ENCODE data around the gene CAV1.
"Not testable (repeated sequence)": the region's sequence is repeated elsewhere in the genome, so short reads cannot be mapped to it uniquely, and the experiment has no call there.

CAV1 gene

GRCh38 chr7:116582164-116582732, 57.4 kb downstream of the CAV1 start:
- no peak for DNase-seq (ENCODE audit: low read depth in 2 of 2)

DNA sequence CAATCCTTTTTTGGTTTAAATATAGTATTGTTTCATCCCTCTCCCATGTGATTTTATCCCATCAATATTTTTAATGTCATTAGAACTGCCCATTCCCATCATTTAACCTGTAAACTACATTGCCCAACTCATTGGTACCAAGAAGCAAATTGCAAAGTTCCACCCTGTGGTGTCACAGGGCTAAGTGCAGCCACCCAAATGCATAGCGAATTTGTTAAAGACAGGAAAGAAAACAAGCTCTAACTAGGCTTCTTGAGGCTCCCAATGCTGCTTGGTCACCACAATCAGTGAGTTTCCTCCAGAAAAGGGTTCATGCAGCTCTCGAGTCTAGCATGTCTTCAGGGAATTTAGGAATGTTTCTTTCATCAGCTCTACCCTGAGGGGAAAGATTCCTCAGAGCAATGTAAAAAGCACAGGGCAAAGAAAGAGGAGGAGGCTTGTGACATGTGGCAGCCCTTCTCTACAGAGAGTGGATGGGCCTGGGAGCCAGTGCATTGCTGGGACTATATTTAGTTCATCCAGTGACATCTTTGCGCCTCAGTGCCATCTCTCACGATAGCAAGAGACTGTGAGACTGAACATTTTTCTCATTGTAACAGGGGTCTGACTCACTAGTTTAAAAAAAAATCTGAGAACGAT, 58.1 kb downstream of the CAV1 start:
- no peak for DNase-seq (ENCODE audit: low read depth in 2 of 2)

- DNase-seq (ENCODE audit: low read depth in 2 of 2), result no peak
These were observed 58.8 kb downstream of the CAV1 start for GRCh38 chr7:116583653-116584052.

- DNase-seq (ENCODE audit: low read depth in 2 of 2), result no peak
These were observed 59.9 kb downstream of the CAV1 start for GRCh38 chr7:116584721-116585120.

DNA sequence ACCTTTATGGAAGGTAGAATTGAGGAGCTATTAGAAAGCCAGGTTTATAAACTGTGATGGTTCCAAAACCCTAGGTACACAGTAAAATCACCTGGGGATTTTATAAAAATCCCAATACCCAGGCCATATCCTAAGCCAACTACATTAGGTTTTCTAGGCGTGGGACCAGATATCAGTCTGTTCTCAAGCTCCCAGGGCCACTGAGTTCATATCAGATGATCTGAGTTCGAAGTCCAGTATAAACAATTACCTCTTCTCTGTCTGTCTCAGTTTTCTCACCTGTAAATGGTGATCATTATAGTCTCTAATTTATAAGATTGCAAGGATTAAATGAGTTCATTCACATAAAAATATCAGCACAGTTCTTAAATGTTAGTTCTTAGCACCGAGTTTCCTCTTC, 60.6 kb downstream of the CAV1 start:
- no peak for DNase-seq (ENCODE audit: low read depth in 2 of 2)

GRCh38 chr7:116585967-116586366, 61.1 kb downstream of the CAV1 start:
- DNase-seq (ENCODE audit: low read depth in 2 of 2), result no peak

- DNase-seq (ENCODE audit: low read depth in 2 of 2), result not testable (repeated sequence)
These were observed 62.4 kb downstream of the CAV1 start for GRCh38 chr7:116587200-116587599.

- DNase-seq (ENCODE audit: low read depth in 2 of 2), result no peak
These were observed 63.4 kb downstream of the CAV1 start for GRCh38 chr7:116588225-116588624.

DNA sequence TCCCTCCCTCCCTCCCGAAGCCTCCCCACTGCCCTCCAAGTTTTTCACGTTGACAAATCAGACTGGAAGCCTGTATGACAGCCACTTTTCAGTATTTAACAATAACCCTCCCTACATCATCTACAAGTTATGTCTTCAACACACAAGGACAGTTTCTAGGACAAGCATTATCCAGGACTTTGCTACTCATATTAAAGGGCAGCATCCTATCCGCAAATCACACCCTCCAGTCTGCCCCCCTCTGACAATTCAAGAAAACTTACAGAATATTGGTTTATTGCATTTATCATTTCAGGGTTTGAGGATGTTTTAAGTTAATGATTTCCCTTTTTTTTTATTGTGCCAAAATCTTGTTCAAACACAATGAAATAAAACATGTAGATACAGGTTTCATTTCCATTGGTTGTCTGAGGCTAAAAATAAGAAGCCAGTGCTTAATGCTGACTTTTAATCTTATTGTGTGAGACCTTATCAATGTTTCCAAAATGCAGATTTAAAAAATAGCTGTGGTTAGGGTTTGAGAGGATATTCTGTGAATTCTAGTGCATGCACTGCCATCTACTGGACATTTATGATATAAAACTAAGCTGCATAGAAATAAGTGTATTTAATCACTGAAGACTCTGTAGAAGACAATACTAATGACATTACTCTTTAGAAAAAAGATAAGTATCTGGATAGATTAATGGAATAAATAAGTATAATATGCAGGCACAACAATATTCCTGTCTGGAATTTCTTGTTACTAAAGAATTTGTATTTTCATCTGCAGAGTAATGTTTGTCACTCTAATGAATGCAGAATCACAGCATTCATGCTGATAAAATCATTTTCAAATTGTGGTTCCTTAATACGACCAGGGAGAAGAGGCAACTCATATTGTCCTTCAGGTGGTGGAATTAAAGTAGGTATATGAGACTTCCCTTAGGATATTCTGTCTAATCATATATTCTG, 64.1 kb downstream of the CAV1 start:
- no peak for DNase-seq (ENCODE audit: low read depth in 2 of 2)

DNA sequence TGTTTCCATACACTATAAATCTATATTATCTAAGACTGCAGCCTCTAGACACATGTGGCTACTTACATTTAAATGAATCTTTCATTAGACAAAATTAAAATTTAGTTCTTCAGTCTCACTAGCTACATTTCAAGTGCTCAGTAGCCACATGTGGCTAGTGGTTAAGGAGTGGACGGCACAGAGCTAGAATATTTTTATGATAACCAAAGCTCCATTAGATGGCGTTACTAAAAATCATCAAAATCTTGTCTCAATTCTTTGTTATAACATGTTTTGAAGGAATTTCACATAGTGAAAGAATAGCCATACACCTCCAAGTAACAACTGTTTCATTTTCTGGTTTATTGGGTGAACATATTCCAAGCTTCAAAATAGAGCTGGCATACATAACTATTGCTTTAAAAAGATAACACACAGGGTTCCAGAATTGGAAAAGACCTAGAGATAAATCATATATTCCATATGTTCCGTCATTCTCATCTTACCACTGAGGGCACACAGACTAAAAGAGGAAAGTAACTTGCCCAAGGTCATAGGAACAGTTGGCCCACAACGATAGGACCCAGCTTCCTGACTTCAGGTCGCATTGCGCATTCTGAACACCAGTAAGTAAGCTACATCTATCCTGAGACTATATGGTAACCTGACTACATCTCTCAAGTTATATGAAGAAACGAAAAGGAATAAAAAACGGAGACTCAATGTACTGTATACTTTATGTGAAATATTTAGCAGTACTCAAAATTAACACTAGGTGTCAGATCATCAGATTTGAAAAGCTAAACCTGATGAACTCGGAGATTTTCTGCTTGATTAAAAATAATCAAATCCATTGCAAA, 66.6 kb downstream of the CAV1 start:
- DNase-seq (ENCODE audit: low read depth in 2 of 2), result no peak

GRCh38 chr7:116592041-116592355, 67.2 kb downstream of the CAV1 start:
- DNase-seq (ENCODE audit: low read depth in 2 of 2), result no peak

- DNase-seq (ENCODE audit: low read depth in 2 of 2), result no peak
These were observed 67.6 kb downstream of the CAV1 start for GRCh38 chr7:116592445-116592844.

DNA sequence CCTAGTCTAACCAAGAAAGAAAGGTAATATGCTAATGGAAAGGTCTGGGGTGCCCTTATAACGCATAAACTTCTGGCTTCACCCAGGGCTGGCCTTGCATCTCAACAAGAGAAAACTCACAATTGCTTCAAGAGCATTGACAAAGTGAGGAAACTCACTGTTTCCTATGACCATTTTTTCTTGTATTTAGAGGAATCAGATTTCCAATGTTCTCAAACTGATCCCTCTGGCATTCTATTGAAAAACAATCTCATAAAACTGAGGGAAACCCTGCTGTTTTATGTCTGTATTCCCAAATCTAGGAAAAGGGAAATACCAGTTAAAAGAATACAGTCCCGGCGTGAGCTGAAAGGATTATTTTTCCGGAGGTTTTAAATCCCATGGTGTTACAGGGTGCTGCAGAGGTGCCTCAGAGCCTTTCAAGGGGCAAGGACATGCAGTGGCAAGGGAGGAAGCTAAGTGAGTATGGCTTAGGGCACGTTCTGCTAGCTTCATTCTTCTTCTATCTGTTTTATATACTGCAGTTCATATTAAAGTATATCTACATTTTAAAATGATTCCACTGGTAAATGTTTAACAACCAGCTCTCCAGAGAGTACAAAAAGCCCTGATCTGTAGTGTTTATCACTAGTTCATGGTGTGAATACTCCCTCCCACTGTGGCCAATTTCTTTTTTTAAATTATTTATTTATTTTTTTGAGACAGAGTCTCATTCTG, 68.7 kb downstream of the CAV1 start:
- no peak for DNase-seq (ENCODE audit: low read depth in 2 of 2)

- DNase-seq (ENCODE audit: low read depth in 2 of 2), result no peak
These were observed 70.2 kb downstream of the CAV1 start for GRCh38 chr7:116595063-116595462.

DNA sequence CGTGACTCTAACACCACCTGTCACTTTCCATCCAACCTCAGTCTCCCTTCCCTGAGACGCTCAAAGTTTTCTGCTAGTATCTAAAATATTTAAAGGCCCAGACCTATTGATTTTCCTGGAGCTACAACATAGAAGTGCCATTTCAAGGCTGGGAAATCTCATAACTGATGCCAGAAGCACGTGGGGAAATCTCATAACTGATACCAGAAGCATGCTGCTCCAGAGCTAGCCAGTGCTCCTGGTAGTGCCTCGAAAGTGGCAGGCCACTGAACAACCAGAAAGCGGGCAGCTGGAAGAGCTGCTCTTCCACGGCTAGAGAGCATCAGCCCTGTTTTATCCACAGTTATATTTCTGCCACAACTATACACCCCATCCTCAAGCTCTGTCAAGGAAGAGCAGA, 72.5 kb downstream of the CAV1 start:
- no peak for DNase-seq (ENCODE audit: low read depth in 2 of 2)

DNA sequence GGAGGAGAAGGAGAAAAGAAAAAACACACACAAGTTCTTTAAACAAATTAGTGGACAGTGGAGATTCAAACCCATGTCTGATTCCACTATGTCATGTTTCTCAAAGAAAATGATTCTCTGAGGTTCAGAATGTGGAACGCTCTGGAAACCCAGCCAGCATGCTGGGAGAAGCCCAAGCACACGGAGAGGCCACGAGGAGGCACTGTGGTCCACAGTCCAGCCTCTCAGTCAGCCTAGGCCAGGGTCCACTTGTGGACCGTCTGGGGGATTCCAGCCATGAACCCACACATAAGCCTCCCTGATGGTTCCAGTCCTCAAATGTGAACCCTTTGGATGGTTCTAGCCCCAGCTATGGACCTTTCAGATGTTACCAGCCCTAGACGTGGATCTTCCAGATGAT, 73.4 kb downstream of the CAV1 start:
- no peak for DNase-seq (ENCODE audit: low read depth in 2 of 2)

GRCh38 chr7:116598861-116599260, 74.0 kb downstream of the CAV1 start:
- no peak for DNase-seq (ENCODE audit: low read depth in 2 of 2)

- DNase-seq (ENCODE audit: low read depth in 2 of 2), result no peak
These were observed 76.6 kb downstream of the CAV1 start for GRCh38 chr7:116601426-116601825.

DNA sequence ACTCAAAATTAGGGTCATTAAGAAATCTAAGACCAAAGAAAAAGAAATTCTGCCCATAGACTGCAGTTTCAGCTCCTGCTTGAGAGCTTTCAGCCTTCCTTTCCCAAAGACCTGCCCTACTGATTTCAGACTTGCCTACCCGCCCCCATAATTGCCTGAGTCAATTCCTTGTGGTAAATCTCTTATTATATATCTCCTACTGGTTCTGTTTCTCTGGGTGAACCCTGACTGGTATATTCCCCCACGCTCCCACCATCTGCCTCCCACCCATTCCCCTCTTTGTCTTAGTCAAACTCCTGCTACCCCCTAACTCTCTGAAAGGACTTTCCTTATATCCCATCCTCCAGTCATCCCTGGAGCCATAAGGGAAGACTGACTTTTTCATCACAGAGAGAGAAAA, 82.5 kb downstream of the CAV1 start:
- no peak for DNase-seq (ENCODE audit: low read depth in 2 of 2)

DNA sequence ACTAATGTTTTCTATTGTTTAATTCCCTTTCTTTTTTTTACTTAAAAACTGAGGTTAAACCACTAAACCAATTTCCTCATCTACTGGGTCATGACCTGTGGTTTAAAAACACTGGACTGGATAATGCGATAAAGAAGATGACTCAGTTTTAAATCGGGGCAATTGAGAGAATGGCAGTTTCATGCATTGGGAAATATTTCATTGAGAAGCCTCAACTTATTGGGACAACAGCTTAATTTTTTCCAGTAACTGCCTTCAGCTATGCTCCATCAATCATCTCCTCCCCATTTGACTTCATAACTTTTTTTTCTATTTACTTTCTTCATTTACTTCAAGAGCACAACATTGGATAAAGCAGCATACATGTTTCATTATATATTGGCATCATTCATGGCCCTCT, 85.4 kb downstream of the CAV1 start:
- DNase-seq (ENCODE audit: low read depth in 2 of 2), result no peak

DNA sequence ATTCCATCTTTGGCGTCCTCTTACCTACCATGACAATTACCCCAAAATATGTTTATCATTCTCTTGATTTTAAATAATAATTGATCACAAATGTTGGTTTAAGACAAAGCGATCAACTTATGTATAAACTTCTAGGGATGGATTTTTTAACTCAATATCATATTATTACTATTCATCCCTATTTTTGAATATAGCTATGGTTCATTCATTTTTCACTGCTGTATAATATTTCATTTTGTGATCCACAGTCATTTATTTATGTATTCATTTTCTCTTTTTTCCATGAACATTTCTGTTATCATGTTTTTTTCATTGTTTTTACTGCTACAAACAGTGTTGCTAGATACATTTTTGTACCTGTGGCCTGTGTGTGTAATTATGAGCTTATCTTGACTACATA, 85.9 kb downstream of the CAV1 start:
- no peak for DNase-seq (ENCODE audit: low read depth in 2 of 2)
